DND-41 (cell line): ENCODE measurements around the gene PSMA8.

Experiments used
- ATAC-seq: fragments of 200-7000 bp; cut with Tn5 transposase; 3 replicates; pipeline ENCODE4 v1.9.1; 2021; ENCODE audit warnings: low read depth; ENCODE audit not compliant: insufficient read depth
- DNase-seq: peaks from one replicate; pipeline ENCODE4 v3.0.0-alpha.2; 2020
- H2AFZ ChIP-seq: 2 replicates; pipeline ENCODE4 v1.6.0; 2012; ENCODE audit warnings: low read depth, low read length
- H3K27ac ChIP-seq: 2 replicates; pipeline ENCODE4 v1.5.1; 2012; ENCODE audit warnings: low read length, inconsistent platforms
- H3K27me3 ChIP-seq: fragments of 200-600 bp; sonication (generic); 2 replicates; pipeline ENCODE4 v1.6.0; 2012; ENCODE audit warnings: low read length, mild to moderate bottlenecking, inconsistent platforms; ENCODE audit not compliant: insufficient read depth, poor library complexity
- H3K36me3 ChIP-seq: 2 replicates; pipeline ENCODE4 v1.5.1; 2012; ENCODE audit warnings: low read length, inconsistent platforms; ENCODE audit not compliant: insufficient read depth
- H3K4me1 ChIP-seq: 2 replicates; pipeline ENCODE4 v1.5.1; 2012; ENCODE audit warnings: mild to moderate bottlenecking, low read length; ENCODE audit not compliant: insufficient read depth
- H3K4me2 ChIP-seq: 2 replicates; pipeline ENCODE4 v1.6.0; 2012; ENCODE audit warnings: mild to moderate bottlenecking, moderate library complexity, low read length, inconsistent platforms; ENCODE audit not compliant: insufficient read depth
- H3K4me3 ChIP-seq, 2 experiments: fragments of 200-600 bp in 1 of 2; shearing (Covaris generic) in 1 of 2; 2 replicates each; pipeline ENCODE4 v1.5.1; 2012 to 2016; ENCODE audit warnings: inconsistent platforms in 2 of 2, low read length in 2 of 2, mild to moderate bottlenecking in 2 of 2, low read depth in 1 of 2, moderate library complexity in 1 of 2
- H3K79me2 ChIP-seq: 2 replicates; pipeline ENCODE4 v1.6.0; 2012; ENCODE audit warnings: low read length, inconsistent platforms; ENCODE audit not compliant: insufficient read depth
- H3K9ac ChIP-seq: 2 replicates; pipeline ENCODE4 v1.6.0; 2012; ENCODE audit warnings: low read depth, mild to moderate bottlenecking, inconsistent platforms, low read length, moderate library complexity
- H3K9me3 ChIP-seq: 2 replicates; pipeline ENCODE4 v1.5.1; 2012; ENCODE audit warnings: low read length, moderate library complexity, mild to moderate bottlenecking, inconsistent platforms; ENCODE audit not compliant: insufficient read depth, severe bottlenecking
- H4K20me1 ChIP-seq: 2 replicates; pipeline ENCODE4 v1.6.0; 2012; ENCODE audit warnings: low read length; ENCODE audit not compliant: insufficient read depth
- EZH2 ChIP-seq: IDR thresholded peaks from 3 replicates; pipeline ENCODE4 v1.6.1; 2012; ENCODE audit warnings: borderline replicate concordance, low read depth, mild to moderate bottlenecking, moderate library complexity, low read length, inconsistent platforms; ENCODE audit not compliant: severe bottlenecking
- TF ChIP-seq, protein P1 (sequence below): IDR thresholded peaks from 2 replicates; pipeline ENCODE4 v1.5.1; 2012; ENCODE audit warnings: borderline replicate concordance, low read length, moderate library complexity, mild to moderate bottlenecking; ENCODE audit not compliant: poor library complexity, severe bottlenecking; ENCODE audit errors: extremely low read depth

The PSMA8 gene

GRCh38 chr18:26089293-26090129 is 44.2 kb upstream of the PSMA8 start:
- Histone ChIP-seq H3K27me3 (no peaks in the 10 kb centered on the region), H3K4me3 (peak overlapping the region; percentile 58 to 78), H3K36me3 (peaks cover 31% of the 10 kb centered on the region), H3K79me2 (peaks cover 57% of the 10 kb centered on the region), H3K27ac (peak overlapping the region; percentile 83), H4K20me1 (peaks cover 19% of the 10 kb centered on the region; the same call in 1 of the 2 replicates), H3K4me2 (peak overlapping the region; percentile 66), H3K9me3 (no peaks in the 10 kb centered on the region), H3K4me1 (peaks cover 33% of the 10 kb centered on the region), H2AFZ (peak overlapping the region; percentile 95), H3K9ac (peak overlapping the region; percentile 79)
- DNase-seq: peak; percentile 30
- peak; percentile 13; the same call in 1 of the 3 replicates for ATAC-seq
- TF ChIP-seq, protein P1, sequence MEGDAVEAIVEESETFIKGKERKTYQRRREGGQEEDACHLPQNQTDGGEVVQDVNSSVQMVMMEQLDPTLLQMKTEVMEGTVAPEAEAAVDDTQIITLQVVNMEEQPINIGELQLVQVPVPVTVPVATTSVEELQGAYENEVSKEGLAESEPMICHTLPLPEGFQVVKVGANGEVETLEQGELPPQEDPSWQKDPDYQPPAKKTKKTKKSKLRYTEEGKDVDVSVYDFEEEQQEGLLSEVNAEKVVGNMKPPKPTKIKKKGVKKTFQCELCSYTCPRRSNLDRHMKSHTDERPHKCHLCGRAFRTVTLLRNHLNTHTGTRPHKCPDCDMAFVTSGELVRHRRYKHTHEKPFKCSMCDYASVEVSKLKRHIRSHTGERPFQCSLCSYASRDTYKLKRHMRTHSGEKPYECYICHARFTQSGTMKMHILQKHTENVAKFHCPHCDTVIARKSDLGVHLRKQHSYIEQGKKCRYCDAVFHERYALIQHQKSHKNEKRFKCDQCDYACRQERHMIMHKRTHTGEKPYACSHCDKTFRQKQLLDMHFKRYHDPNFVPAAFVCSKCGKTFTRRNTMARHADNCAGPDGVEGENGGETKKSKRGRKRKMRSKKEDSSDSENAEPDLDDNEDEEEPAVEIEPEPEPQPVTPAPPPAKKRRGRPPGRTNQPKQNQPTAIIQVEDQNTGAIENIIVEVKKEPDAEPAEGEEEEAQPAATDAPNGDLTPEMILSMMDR: no peak
- no peak for TF ChIP-seq EZH2

DNA sequence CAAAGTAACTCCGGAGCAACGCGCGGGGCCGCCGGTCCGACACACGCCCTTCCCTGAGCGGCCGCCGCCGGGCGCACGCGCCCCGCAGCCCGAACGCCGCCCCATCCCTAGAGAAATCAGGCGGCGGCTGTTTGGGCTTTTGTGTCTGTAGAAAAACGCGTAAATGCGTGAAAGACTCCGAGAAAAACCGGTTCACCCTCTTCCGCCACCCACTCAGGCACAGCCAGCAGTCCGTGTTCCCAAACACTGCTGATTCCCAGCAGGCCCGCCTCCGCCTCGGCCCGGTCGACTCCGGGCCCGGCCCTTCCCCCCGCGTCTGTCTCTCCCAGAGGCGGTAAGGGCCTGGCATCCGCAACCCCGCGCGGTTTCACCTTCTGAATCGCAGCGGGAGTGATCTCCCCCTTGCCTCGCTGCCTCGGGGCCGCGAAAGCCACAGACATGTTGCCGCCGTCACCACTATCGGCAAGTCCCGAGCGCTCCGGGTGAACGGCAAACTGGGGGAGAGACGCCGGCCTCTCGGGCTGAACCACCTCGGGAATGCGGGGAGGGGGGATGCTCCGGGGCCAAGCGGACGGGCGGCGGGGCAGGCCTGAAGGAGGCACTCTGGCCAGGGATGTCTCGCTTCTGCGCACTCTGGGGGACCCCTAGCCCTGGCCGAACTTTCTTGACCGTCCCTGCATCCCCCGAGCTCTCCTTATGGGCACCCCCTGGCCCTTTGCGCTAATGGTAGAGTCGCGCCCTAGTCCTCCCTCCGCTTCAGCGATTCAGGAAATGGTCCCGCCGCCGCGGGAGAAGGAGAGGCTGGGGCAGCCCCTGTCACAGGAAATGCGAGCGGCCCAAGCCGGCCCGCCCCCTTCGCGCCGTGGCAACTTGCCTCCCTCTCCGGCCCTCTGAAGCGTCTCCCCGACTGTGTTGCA is 43.3 kb upstream of the PSMA8 start, which contains the start of gene SS18:
Gene SS18, minus strand, starts transcription at position 484 of the 917 bp plus-strand sequence. Its CDS starts 44 bp downstream, at position 440.
- TF ChIP-seq EZH2: no peak
- TF ChIP-seq, protein P1: no peak
- H3K27me3 ChIP-seq: no peaks in the 10 kb centered on the region
- H3K79me2 ChIP-seq: peaks cover 48% of the 10 kb centered on the region
- peak within 1 kb of the TSS; percentile 83 for H3K27ac ChIP-seq
- ATAC-seq (peak; percentile 83), DNase-seq (peak; percentile 90)
- peak within 1 kb of the TSS; percentile 79 for H3K9ac ChIP-seq
- H3K4me1 ChIP-seq: peaks cover 33% of the 10 kb centered on the region
- peak within 1 kb of the TSS; percentile 95 for H2AFZ ChIP-seq
- no peaks in the 10 kb centered on the region for H3K9me3 ChIP-seq
- peak within 1 kb of the TSS; percentile 58 to 78 for H3K4me3 ChIP-seq
- peaks cover 19% of the 10 kb centered on the region; the same call in 1 of the 2 replicates for H4K20me1 ChIP-seq
- H3K36me3 ChIP-seq: peaks cover 22% of the 10 kb centered on the region
- peak within 1 kb of the TSS; percentile 66 for H3K4me2 ChIP-seq

GRCh38 chr18:26091047-26091630 is 42.5 kb upstream of the PSMA8 start:
- H3K4me2 ChIP-seq: peak overlapping the region; percentile 66
- H3K27ac ChIP-seq: peak overlapping the region; percentile 83
- H3K4me3 ChIP-seq: peak overlapping the region; percentile 58 to 78; a peak in 3 of 4 replicates
- peaks cover 41% of the 10 kb centered on the region for H3K79me2 ChIP-seq
- peak overlapping the region; percentile 79 for H3K9ac ChIP-seq
- ATAC-seq: no peak
- TF ChIP-seq, protein P1: no peak
- no peak for TF ChIP-seq EZH2
- H3K4me1 ChIP-seq: peaks cover 33% of the 10 kb centered on the region
- no peak for DNase-seq
- H3K27me3 ChIP-seq: no peaks in the 10 kb centered on the region
- peaks cover 16% of the 10 kb centered on the region; the same call in 1 of the 2 replicates for H4K20me1 ChIP-seq
- H3K9me3 ChIP-seq: no peaks in the 10 kb centered on the region
- peaks cover 15% of the 10 kb centered on the region for H3K36me3 ChIP-seq
- peak overlapping the region; percentile 95 for H2AFZ ChIP-seq
